IMR-90 (cell line): ENCODE data around the gene BAD. TPM values are rescaled to one million over a fixed set of nuclear protein-coding genes. Genes with fewer than 3 reads are reported as not detected.
A peak's percentile ranks its signal among the peaks of the same experiment; 100 is the strongest.

Source experiments
- ATAC-seq: fragments of 200-7000 bp; cut with Tn5 transposase; 2 replicates; pipeline ENCODE4 v1.9.1; 2020; ENCODE audit warnings: low read depth, mild to moderate bottlenecking, moderate library complexity
- BruUV-seq: library from RNA; stranded (reverse); fragments of 400-500 nt; replicated peaks from 2 replicates; lab custom pipeline; 2021; lab: Mats Ljungman, UMichigan
- CTCF ChIA-PET: fragments of 300-600 bp; formaldehyde crosslinking; extraction: SDS; loops from one replicate; lab custom pipeline; 2021; ENCODE audit warnings: antibody characterized with exemption; lab: Yijun Ruan, JAX
- POLR2A ChIA-PET: fragments of 300-600 bp; sonication (Branson Sonifier 250); formaldehyde crosslinking; loops from one replicate; lab custom pipeline; 2022; ENCODE audit warnings: antibody characterized with exemption; ENCODE audit not compliant: unreplicated experiment; lab: Charles Lee
- DNase-seq: peaks from one replicate; pipeline ENCODE4 v3.0.0; 2013
- H2AFZ ChIP-seq: replicated peaks from 2 replicates; pipeline ENCODE3; 2013; ENCODE audit warnings: low read length, mild to moderate bottlenecking; ENCODE audit not compliant: poor library complexity
- H2AK5ac ChIP-seq: 2 replicates; pipeline ENCODE4 v1.6.1; 2013; ENCODE audit warnings: low read depth, low read length, inconsistent platforms
- H2AK9ac ChIP-seq: replicated peaks from 2 replicates; pipeline ENCODE3; 2013; ENCODE audit warnings: mild to moderate bottlenecking, low read depth, low read length, moderate library complexity; ENCODE audit not compliant: poor library complexity
- H2BK120ac ChIP-seq: 2 replicates; pipeline ENCODE4 v1.6.1; 2013; ENCODE audit warnings: low read depth, low read length, inconsistent platforms
- H2BK15ac ChIP-seq: 3 replicates; pipeline ENCODE4 v1.6.1; 2013; ENCODE audit warnings: low read depth, low read length, inconsistent platforms
- H2BK20ac ChIP-seq: 2 replicates; pipeline ENCODE4 v1.6.1; 2013; ENCODE audit warnings: low read depth, mild to moderate bottlenecking, inconsistent platforms, low read length, moderate library complexity
- H2BK5ac ChIP-seq: 2 replicates; pipeline ENCODE4 v1.6.1; 2013; ENCODE audit warnings: mild to moderate bottlenecking, low read depth, low read length, inconsistent platforms; ENCODE audit not compliant: poor library complexity, severe bottlenecking
- H3K14ac ChIP-seq: replicated peaks from 2 replicates; pipeline ENCODE4 v1.6.1; 2013; ENCODE audit warnings: low read depth, low read length, inconsistent platforms
- H3K18ac ChIP-seq: 2 replicates; pipeline ENCODE4 v1.6.1; 2013; ENCODE audit warnings: low read depth, low read length, control low read depth
- H3K23ac ChIP-seq: 2 replicates; pipeline ENCODE4 v1.6.1; 2013; ENCODE audit warnings: low read depth, low read length, inconsistent platforms
- H3K27ac ChIP-seq: 2 replicates; pipeline ENCODE4 v1.5.1; 2013; ENCODE audit warnings: mild to moderate bottlenecking, control low read depth, low read length; ENCODE audit not compliant: insufficient read depth
- H3K27me3 ChIP-seq: 2 replicates; pipeline ENCODE4 v1.6.1; 2013; ENCODE audit warnings: low read length; ENCODE audit not compliant: control insufficient read depth, insufficient read depth
- H3K36me3 ChIP-seq: 2 replicates; pipeline ENCODE4 v1.6.1; 2013; ENCODE audit warnings: low read length, mixed read lengths; ENCODE audit not compliant: control insufficient read depth, insufficient read depth
- H3K4ac ChIP-seq: 2 replicates; pipeline ENCODE4 v1.6.1; 2013; ENCODE audit warnings: low read depth, low read length, inconsistent platforms
- H3K4me1 ChIP-seq: 2 replicates; pipeline ENCODE4 v1.6.1; 2013; ENCODE audit warnings: low read length, mixed read lengths; ENCODE audit not compliant: control insufficient read depth, insufficient read depth
- H3K4me2 ChIP-seq: 2 replicates; pipeline ENCODE4 v1.6.1; 2013; ENCODE audit warnings: low read depth, mild to moderate bottlenecking, control low read depth, low read length, moderate library complexity
- H3K4me3 ChIP-seq: 2 replicates; pipeline ENCODE4 v1.5.1; 2013; ENCODE audit warnings: low read depth, mild to moderate bottlenecking, control low read depth, low read length, moderate library complexity; ENCODE audit not compliant: insufficient read depth
- H3K56ac ChIP-seq: 2 replicates; pipeline ENCODE4 v1.6.1; 2013; ENCODE audit warnings: low read length, inconsistent platforms; ENCODE audit not compliant: insufficient read depth; ENCODE audit errors: extremely low read depth
- H3K79me1 ChIP-seq, 2 experiments: 2 replicates each; pipeline ENCODE4 v1.6.1; 2013; ENCODE audit warnings: low read length in 2 of 2, inconsistent platforms in 1 of 2, low read depth in 1 of 2
- H3K9ac ChIP-seq: 2 replicates; pipeline ENCODE4 v1.6.1; 2013; ENCODE audit warnings: low read depth, low read length, control low read depth
- H3K9me1 ChIP-seq: 2 replicates; pipeline ENCODE4 v1.6.1; 2013; ENCODE audit warnings: low read length, inconsistent platforms; ENCODE audit not compliant: insufficient read depth
- H3K9me3 ChIP-seq: 2 replicates; pipeline ENCODE4 v1.6.1; 2013; ENCODE audit warnings: low read length; ENCODE audit not compliant: control insufficient read depth, insufficient read depth
- H4K20me1 ChIP-seq: 2 replicates; pipeline ENCODE4 v1.6.1; 2013; ENCODE audit warnings: low read length, inconsistent platforms; ENCODE audit not compliant: insufficient read depth
- H4K5ac ChIP-seq: 2 replicates; pipeline ENCODE4 v1.6.1; 2013; ENCODE audit warnings: mild to moderate bottlenecking, low read depth, low read length, control low read depth
- H4K8ac ChIP-seq, 2 experiments: 2 replicates each; pipeline ENCODE4 v1.6.1; 2013; ENCODE audit warnings: low read depth in 2 of 2, low read length in 2 of 2, control low read depth in 1 of 2, inconsistent platforms in 1 of 2
- H4K91ac ChIP-seq: 2 replicates; pipeline ENCODE4 v1.6.1; 2013; ENCODE audit warnings: low read depth, low read length, inconsistent platforms; ENCODE audit not compliant: insufficient read depth
- BHLHE40 ChIP-seq: fragments of 150-350 bp; IDR thresholded peaks from 2 replicates; pipeline ENCODE4 v1.6.1; 2016; ENCODE audit warnings: mild to moderate bottlenecking, low read depth, low read length
- CEBPB ChIP-seq: IDR thresholded peaks from 2 replicates; pipeline ENCODE4 v1.6.1; 2012; ENCODE audit warnings: low read depth, low read length, improper control_type of control experiment
- CHD1 ChIP-seq: IDR thresholded peaks from 2 replicates; pipeline ENCODE4 v1.6.1; 2012; ENCODE audit warnings: low read depth, low read length, improper control_type of control experiment
- CTCF ChIP-seq: conservative IDR thresholded peaks from 2 replicates; pipeline ENCODE4 v1.5.1; 2012; ENCODE audit warnings: mild to moderate bottlenecking, low read depth, low read length, improper control_type of control experiment
- ELK1 ChIP-seq: fragments of 150-350 bp; IDR thresholded peaks from 2 replicates; pipeline ENCODE4 v1.6.1; 2016; ENCODE audit warnings: low read depth, mild to moderate bottlenecking, low read length, moderate library complexity, borderline replicate concordance
- FOS ChIP-seq: fragments of 150-350 bp; IDR thresholded peaks from 2 replicates; pipeline ENCODE4 v1.6.1; 2016; ENCODE audit warnings: low read depth, low read length
- MAFK ChIP-seq: IDR thresholded peaks from 2 replicates; pipeline ENCODE4 v1.6.1; 2012; ENCODE audit warnings: low read depth, low read length, improper control_type of control experiment
- MAZ ChIP-seq: IDR thresholded peaks from 2 replicates; pipeline ENCODE4 v1.6.1; 2012; ENCODE audit warnings: low read depth, mild to moderate bottlenecking, low read length, improper control_type of control experiment, moderate library complexity, borderline replicate concordance
- MXI1 ChIP-seq: IDR thresholded peaks from 2 replicates; pipeline ENCODE4 v1.6.1; 2012; ENCODE audit warnings: low read depth, mild to moderate bottlenecking, low read length, moderate library complexity, borderline replicate concordance
- NFE2L2 ChIP-seq: fragments of 150-350 bp; IDR thresholded peaks from 2 replicates; pipeline ENCODE4 v1.6.1; 2016; ENCODE audit warnings: low read depth, mild to moderate bottlenecking, low read length
- POLR2A ChIP-seq: IDR thresholded peaks from 2 replicates; pipeline ENCODE4 v1.6.1; 2012; ENCODE audit warnings: mild to moderate bottlenecking, low read depth, low read length
- RAD21 ChIP-seq: IDR thresholded peaks from 2 replicates; pipeline ENCODE4 v1.6.1; 2012; ENCODE audit warnings: low read length, improper control_type of control experiment
- RCOR1 ChIP-seq: IDR thresholded peaks from 2 replicates; pipeline ENCODE4 v1.6.1; 2012; ENCODE audit warnings: mild to moderate bottlenecking, low read length, improper control_type of control experiment; ENCODE audit not compliant: insufficient replicate concordance
- RFX5 ChIP-seq: IDR thresholded peaks from 2 replicates; pipeline ENCODE4 v1.8.0; 2012; ENCODE audit warnings: low read depth, mild to moderate bottlenecking, low read length, moderate library complexity
- SMC3 ChIP-seq: fragments of 150-350 bp; IDR thresholded peaks from 2 replicates; pipeline ENCODE4 v1.6.1; 2016; ENCODE audit warnings: low read depth, mild to moderate bottlenecking, antibody characterized with exemption, low read length, moderate library complexity
- USF2 ChIP-seq: fragments of 150-350 bp; IDR thresholded peaks from 2 replicates; pipeline ENCODE4 v1.6.1; 2017; ENCODE audit warnings: mild to moderate bottlenecking, antibody characterized with exemption, low read length, low read depth
- WGBS, 2 experiments: methylation state at CpG; one replicate each; pipeline versions ENCODE4 v1.1.5 to v1.1.7; 2013; ENCODE audit warnings: missing lambda C conversion rate in 2 of 2; ENCODE audit not compliant: insufficient read length in 1 of 2; ENCODE audit errors: extremely low coverage in 2 of 2; 5-methylcytosine and 5-hydroxymethylcytosine counted together
- dilution Hi-C: fragments of 300-500 bp; cut with HindIII; formaldehyde crosslinking; loops from one replicate; pipeline ENCODE4 v1.14.3; 2018; ENCODE audit warnings: low sequenced_read_pairs; ENCODE audit not compliant: unreplicated experiment
- in situ Hi-C: fragments of 300-500 bp; cut with MboI; formaldehyde crosslinking; loops from 3 replicates; pipeline ENCODE4 v1.14.3; 2019; ENCODE audit warnings: low sequenced_read_pairs, inconsistent platforms, mixed read lengths
- intact Hi-C: fragments of 100-400 bp; cut with micrococcal nuclease; formaldehyde crosslinking; loops from 2 replicates; pipeline ENCODE4 v1.10.0; 2022
- polyA plus RNA-seq, 3 experiments: library from polyadenylated mRNA; depleted of rRNA; stranded (reverse); fragments of >200 nt; gene quantifications; 2 replicates each; pipeline ENCODE4 v1.2.3, GENCODE V29; 2012; ENCODE audit warnings: low replicate concordance in 1 of 3
- total RNA-seq: library from RNA; depleted of rRNA; stranded (reverse); fragments of >200 nt; gene quantifications from 2 replicates; pipeline ENCODE4 v1.2.3, GENCODE V29; 2012

The BAD gene
- total and polyA plus RNA-seq, 2 of the 4 experiments (the other 2 are of a cell fraction), result 30.3 to 68.0 TPM

- BruUV-seq, result no TSS peak
- Histone ChIP-seq H2AK5ac (no peak overlapping the region), H2AK9ac (peak overlapping the region; percentile 9), H3K27ac (no peak overlapping the region), H3K56ac (no peak overlapping the region), H4K91ac (no peak overlapping the region), H4K20me1 (peaks cover 26% of the 10 kb centered on the region), H3K36me3 (peaks cover 12% of the 10 kb centered on the region), H2BK20ac (no peak overlapping the region), H3K4me2 (no peak overlapping the region), H3K14ac (no peak overlapping the region), H3K23ac (no peak overlapping the region), H3K27me3 (no peaks in the 10 kb centered on the region), H3K4me1 (peaks cover 13% of the 10 kb centered on the region), H3K4me3 (no peak overlapping the region), H3K4ac (no peak overlapping the region), H3K9ac (no peak overlapping the region), H3K79me1 (peaks cover 18 to 40% of the 10 kb centered on the region in 2 experiments; a peak in 3 of 4 replicates), H3K18ac (no peak overlapping the region), H4K5ac (no peak overlapping the region), H3K9me1 (peaks cover 14% of the 10 kb centered on the region), H2BK120ac (no peak overlapping the region), H2AFZ (no peak overlapping the region), H4K8ac (no peak overlapping the region), H3K9me3 (no peaks in the 10 kb centered on the region), H2BK5ac (no peak overlapping the region), H2BK15ac (no peak overlapping the region)
- no peak for TF ChIP-seq USF2
- no peak for TF ChIP-seq RFX5
- TF ChIP-seq MAZ, result no peak
- no peak for TF ChIP-seq CTCF
- TF ChIP-seq CHD1, result no peak
- TF ChIP-seq SMC3, result no peak
- no peak for TF ChIP-seq RAD21
- no peak for TF ChIP-seq MAFK
- TF ChIP-seq CEBPB, result no peak
- no peak for TF ChIP-seq NFE2L2
- no peak for TF ChIP-seq ELK1
- TF ChIP-seq BHLHE40, result no peak
- TF ChIP-seq FOS, result no peak
- no peak for TF ChIP-seq POLR2A
- TF ChIP-seq RCOR1, result no peak
- TF ChIP-seq MXI1, result no peak
- dilution Hi-C loops (no loop called here), intact Hi-C loops (no loop called here), in situ Hi-C loops (no loop called here)
- WGBS, 2 experiments, result no CpG with 5 or more reads among the region's 5 CpGs
- no peak for ATAC-seq
- POLR2A ChIA-PET, result no interaction called here
- CTCF ChIA-PET, result no interaction called here
- no peak for DNase-seq
These were observed 40.4 kb downstream of the BAD start for GRCh38 chr11:64244107-64244506.
